Activated CD8-positive, alpha-beta T cell treated with anti-CD3 and anti-CD28 coated beads for 36 hours (primary cell): ENCODE measurements around the gene DCXR. TPM values are rescaled to one million over a fixed set of nuclear protein-coding genes. Genes with fewer than 3 reads are reported as not detected.

ENCODE experiments used
- ATAC-seq: fragments of 200-7000 bp; cut with Tn5 transposase; one replicate; pipeline ENCODE4 v1.10.0; 2021; ENCODE audit warnings: mild to moderate bottlenecking, moderate library complexity
- CTCF ChIA-PET: fragments of 350-600 bp; sonication (Branson Sonifier 250); formaldehyde crosslinking; loops from one replicate; lab custom pipeline; 2021; ENCODE audit warnings: antibody characterized with exemption; lab: Charles Lee
- POLR2A ChIA-PET: fragments of 350-600 bp; sonication (Branson Sonifier 250); formaldehyde crosslinking; loops from one replicate; lab custom pipeline; 2021; ENCODE audit warnings: antibody characterized with exemption; lab: Charles Lee
- DNase-seq: peaks from one replicate; pipeline ENCODE4 v3.0.0-alpha.2; 2020
- H3K27ac Mint-ChIP-seq: one replicate; pipeline ENCODE4 v1.8.0; 2021; ENCODE audit warnings: mild to moderate bottlenecking, mixed read lengths
- H3K27me3 Mint-ChIP-seq: one replicate; pipeline ENCODE4 v1.8.0; 2021; ENCODE audit warnings: mixed read lengths
- H3K36me3 Mint-ChIP-seq: one replicate; pipeline ENCODE4 v1.8.0; 2021; ENCODE audit warnings: low read depth, mixed read lengths
- H3K4me1 Mint-ChIP-seq: one replicate; pipeline ENCODE4 v1.8.0; 2021; ENCODE audit warnings: low read depth, mixed read lengths
- H3K4me3 Mint-ChIP-seq: one replicate; pipeline ENCODE4 v1.8.0; 2021; ENCODE audit warnings: mild to moderate bottlenecking, moderate library complexity, mixed read lengths
- H3K9me3 Mint-ChIP-seq: one replicate; pipeline ENCODE4 v1.8.0; 2021; ENCODE audit warnings: mixed read lengths
- intact Hi-C: fragments of 100-400 bp; cut with micrococcal nuclease; formaldehyde crosslinking; loops from one replicate; pipeline ENCODE4 v1.10.0; 2022
- total RNA-seq, 2 experiments: library from RNA; stranded (reverse); gene quantifications; one replicate each; pipeline ENCODE4 v1.2.3, GENCODE V29; 2021
- TF ChIP-seq, protein P1 (sequence below): fragments of 200-600 bp; IDR thresholded peaks from one replicate; pipeline ENCODE4 v1.8.0; 2022; ENCODE audit warnings: antibody characterized with exemption, mild to moderate bottlenecking

Gene DCXR
- total RNA-seq, 2 experiments from 2014 or later, result 99.2 to 101 TPM

- Mint-ChIP-seq H3K36me3 (no peaks in the 10 kb centered on the region), H3K4me1 (peaks cover 22% of the 10 kb centered on the region), H3K9me3 (no peaks in the 10 kb centered on the region), H3K27me3 (no peaks in the 10 kb centered on the region), H3K27ac (no peak overlapping the region), H3K4me3 (no peak overlapping the region)
- POLR2A ChIA-PET, result interaction anchor here (0.8 to 9.3 kb wide), 7 partner anchors 10 to 180 kb away, joined by 3 to 98 read pairs (median 5); partner anchors contain the start of genes DCXR, DUS1L and SLC16A3
- intact Hi-C loops, result no loop called here
- CTCF ChIA-PET, result interaction anchor here (0.9 to 2.0 kb wide), 4 partner anchors 12 to 46 kb away, joined by 3 to 11 read pairs (median 4); partner anchors contain the start of gene DCXR
- DNase-seq, result no peak
- TF ChIP-seq, protein P1, sequence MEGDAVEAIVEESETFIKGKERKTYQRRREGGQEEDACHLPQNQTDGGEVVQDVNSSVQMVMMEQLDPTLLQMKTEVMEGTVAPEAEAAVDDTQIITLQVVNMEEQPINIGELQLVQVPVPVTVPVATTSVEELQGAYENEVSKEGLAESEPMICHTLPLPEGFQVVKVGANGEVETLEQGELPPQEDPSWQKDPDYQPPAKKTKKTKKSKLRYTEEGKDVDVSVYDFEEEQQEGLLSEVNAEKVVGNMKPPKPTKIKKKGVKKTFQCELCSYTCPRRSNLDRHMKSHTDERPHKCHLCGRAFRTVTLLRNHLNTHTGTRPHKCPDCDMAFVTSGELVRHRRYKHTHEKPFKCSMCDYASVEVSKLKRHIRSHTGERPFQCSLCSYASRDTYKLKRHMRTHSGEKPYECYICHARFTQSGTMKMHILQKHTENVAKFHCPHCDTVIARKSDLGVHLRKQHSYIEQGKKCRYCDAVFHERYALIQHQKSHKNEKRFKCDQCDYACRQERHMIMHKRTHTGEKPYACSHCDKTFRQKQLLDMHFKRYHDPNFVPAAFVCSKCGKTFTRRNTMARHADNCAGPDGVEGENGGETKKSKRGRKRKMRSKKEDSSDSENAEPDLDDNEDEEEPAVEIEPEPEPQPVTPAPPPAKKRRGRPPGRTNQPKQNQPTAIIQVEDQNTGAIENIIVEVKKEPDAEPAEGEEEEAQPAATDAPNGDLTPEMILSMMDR, result no peak
- ATAC-seq, result no peak
Observed at GRCh38 chr17:82049521-82049971, 12.0 kb upstream of the DCXR start.

DNA sequence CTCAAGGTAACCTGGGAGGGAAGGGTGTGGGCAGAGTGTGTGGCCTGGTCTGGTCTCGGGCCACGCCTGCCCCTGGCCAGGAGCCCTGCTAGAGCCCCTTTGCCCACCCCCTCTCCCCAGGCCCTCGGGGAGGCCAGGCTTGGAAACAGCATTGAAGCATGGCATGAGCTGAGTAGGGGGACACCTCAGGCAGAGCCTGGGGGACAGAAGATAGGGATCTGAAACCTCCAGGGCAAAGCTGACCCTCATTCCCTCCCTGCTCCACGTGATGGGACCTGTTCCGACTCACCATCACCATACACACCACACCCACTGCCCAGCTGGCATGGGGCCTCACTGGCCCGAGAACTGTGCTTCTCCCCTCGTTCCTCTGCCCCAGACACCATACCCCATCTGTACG is 11.6 kb upstream of the DCXR start:
- ChIA-PET POLR2A (interaction anchor here (0.8 to 9.3 kb wide), 5 partner anchors 10 to 180 kb away, joined by 3 to 98 read pairs (median 5); partner anchors contain the start of genes DCXR, DUS1L and SLC16A3), CTCF (interaction anchor here (0.9 kb wide), 1 partner anchor 12 kb away, joined by 3 read pairs; the partner anchor contains the start of gene DCXR)
- H3K4me1 Mint-ChIP-seq, result peaks cover 22% of the 10 kb centered on the region
- no peak for ATAC-seq
- H3K27ac Mint-ChIP-seq, result no peak overlapping the region
- intact Hi-C loops, result no loop called here
- H3K27me3 Mint-ChIP-seq, result no peaks in the 10 kb centered on the region
- DNase-seq, result no peak
- no peaks in the 10 kb centered on the region for H3K9me3 Mint-ChIP-seq
- TF ChIP-seq, protein P1, result no peak
- H3K36me3 Mint-ChIP-seq, result no peaks in the 10 kb centered on the region
- no peak overlapping the region for H3K4me3 Mint-ChIP-seq

DNA sequence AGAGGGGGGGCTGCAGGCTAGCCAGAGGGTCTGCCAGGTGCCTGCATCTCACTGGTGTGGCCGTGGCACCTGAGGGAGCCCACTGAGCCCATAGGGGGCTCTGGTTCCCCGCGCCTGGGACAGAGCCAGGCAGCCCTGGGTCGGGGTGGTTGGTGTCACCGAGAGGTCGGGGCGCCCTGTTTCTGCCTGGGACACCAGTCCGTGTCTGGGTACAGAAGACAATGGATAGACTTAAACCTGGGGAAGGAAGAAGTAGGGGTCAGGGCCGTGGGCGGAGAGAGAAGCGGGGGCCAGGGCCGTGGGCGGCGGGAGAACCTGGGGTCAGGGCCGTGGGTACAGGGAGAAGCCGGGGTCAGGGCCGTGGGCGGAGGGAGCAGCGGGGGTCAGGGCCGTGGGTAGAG is 11.1 kb upstream of the DCXR start:
- Mint-ChIP-seq H3K27me3 (no peaks in the 10 kb centered on the region), H3K4me3 (peak overlapping the region; percentile 27), H3K4me1 (peaks cover 22% of the 10 kb centered on the region), H3K36me3 (no peaks in the 10 kb centered on the region), H3K9me3 (no peaks in the 10 kb centered on the region), H3K27ac (no peak overlapping the region)
- TF ChIP-seq, protein P1, result no peak
- ChIA-PET POLR2A (interaction anchor here (1.2 to 9.3 kb wide), 4 partner anchors 11 to 28 kb away, joined by 3 to 98 read pairs (median 5); partner anchors contain the start of genes DCXR and DUS1L), CTCF (interaction anchor here (0.9 kb wide), 1 partner anchor 11 kb away, joined by 3 read pairs; the partner anchor contains the start of gene DCXR)
- ATAC-seq (no peak), DNase-seq (no peak)
- intact Hi-C loops, result no loop called here

DNA sequence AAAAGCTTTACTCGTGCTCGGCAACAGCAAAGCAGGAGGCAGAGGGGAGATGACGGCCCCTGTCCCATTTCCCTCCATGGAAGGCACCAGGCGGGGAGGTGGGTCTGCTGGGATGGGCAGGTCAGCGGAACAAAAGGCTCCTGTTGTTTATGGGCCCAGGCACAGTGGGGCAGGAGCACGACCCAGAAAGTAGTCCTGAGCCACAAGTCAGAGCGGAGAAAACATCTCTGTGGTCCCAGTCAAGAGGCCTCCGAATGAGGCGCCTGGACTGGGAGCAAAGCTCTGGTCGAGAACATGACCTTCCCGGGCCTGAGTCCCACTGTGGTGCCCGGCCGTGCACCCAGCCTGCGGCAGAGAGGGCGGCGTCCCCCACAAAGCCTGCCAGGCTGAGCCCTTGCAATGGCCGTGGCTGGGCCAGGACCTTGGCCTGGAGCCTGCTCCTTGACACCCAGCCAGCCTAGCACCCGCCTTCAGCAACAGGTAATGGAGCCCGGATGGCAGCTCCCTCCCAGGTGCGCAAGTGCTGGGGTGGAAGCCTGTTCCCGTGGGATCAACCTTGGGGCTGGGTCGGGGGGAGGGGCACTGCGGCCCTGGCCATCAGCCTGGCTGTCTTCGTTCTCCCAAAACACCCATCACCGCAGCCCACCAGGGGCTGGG is 10.5 kb upstream of the DCXR start:
- no peak for DNase-seq
- Mint-ChIP-seq H3K4me3 (no peak overlapping the region), H3K27ac (no peak overlapping the region), H3K4me1 (peaks cover 17% of the 10 kb centered on the region), H3K36me3 (no peaks in the 10 kb centered on the region), H3K9me3 (no peaks in the 10 kb centered on the region), H3K27me3 (no peaks in the 10 kb centered on the region)
- ChIA-PET POLR2A (interaction anchor here (2.1 to 9.3 kb wide), 2 partner anchors 16 to 28 kb away, joined by 5 to 98 read pairs; partner anchors contain the start of gene DUS1L), CTCF (no interaction called here)
- TF ChIP-seq, protein P1, result no peak
- intact Hi-C loops, result no loop called here
- no peak for ATAC-seq

DNA sequence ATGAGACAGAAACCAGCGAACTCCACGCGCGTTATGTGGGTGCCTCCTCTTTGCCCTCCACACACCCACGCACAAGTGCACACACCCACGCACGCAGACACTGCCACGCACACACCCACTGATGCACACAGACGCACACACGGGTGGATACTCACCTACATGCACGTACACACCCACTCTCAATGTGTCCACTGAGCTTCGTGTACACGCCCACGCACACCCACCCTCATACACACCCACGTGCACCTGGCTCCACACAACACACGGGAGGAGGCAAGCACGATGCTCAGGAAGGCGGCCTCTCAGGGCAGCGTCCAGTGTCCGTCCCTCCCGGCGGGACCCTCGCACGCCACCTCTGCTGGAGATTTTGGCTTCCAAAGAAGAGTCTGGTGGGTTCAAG is 9.9 kb upstream of the DCXR start:
- no peaks in the 10 kb centered on the region for H3K36me3 Mint-ChIP-seq
- H3K4me1 Mint-ChIP-seq, result peaks cover 12% of the 10 kb centered on the region
- CTCF ChIA-PET, result no interaction called here
- DNase-seq, result no peak
- intact Hi-C loops, result no loop called here
- no peaks in the 10 kb centered on the region for H3K9me3 Mint-ChIP-seq
- TF ChIP-seq, protein P1, result no peak
- H3K4me3 Mint-ChIP-seq, result no peak overlapping the region
- no peak overlapping the region for H3K27ac Mint-ChIP-seq
- POLR2A ChIA-PET, result no interaction called here
- ATAC-seq, result no peak
- no peaks in the 10 kb centered on the region for H3K27me3 Mint-ChIP-seq
